Measurements from ENCODE around the gene BAK1. TPM values are rescaled to one million over a fixed set of nuclear protein-coding genes. Genes with fewer than 3 reads are reported as not detected.

BAK1 gene
- total RNA-seq, 1 donor from 2014 or later: 19.7 TPM

DNA sequence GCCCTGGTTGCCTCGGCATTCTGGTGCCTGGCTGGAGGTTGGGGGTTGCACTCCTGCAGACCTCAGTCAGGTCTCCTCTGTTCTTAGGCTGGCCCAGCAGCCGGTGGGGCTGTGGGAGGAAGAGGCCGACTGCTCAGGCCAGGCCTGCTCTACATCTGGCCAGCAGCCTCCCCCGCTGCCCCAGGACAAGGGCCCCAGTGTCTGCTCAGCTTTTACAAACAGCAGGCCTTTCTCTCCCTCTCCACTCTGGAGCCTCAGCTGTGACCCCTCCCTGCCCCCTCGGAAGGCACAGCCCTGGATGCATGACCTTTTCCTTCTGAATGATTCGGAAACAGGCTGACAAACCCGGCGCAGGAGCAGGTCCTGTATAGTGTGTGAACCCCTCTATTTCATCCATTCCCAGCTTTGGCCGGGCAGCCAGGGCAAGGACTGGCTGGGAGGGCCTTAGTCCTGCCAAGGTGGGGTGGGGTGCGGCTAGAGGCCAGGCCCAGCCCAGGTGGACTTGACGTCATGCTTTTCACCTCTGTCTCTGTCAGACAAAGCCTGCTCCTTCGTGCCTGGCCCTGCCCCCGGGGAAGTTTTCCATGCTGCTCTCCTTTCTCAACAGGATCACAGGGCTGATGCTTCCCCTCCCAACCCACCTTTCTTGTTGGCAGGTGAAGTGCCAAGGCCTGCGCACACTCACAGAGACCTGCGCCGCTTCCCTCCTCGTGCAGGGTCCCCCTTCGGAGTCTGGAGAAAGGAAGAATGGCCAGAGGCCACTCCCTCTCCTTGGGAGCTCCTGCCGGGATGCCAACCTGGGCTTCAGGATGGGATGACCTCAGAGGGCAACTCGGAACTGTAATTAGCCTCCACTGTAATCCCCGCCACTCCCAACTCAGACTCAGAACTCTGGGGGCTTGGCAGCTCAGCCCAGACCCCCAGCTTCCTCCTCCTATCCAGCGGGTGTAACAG lies 31.0 kb upstream of the BAK1 start:
- Histone ChIP-seq H3K27me3 (ENCODE audit: low read depth) (no peaks in the 10 kb centered on the region), H3K27ac (replicated peaks) (peak overlapping the region; percentile 91), H3K4me3 (no peak overlapping the region), H3K4me1 (peaks cover 45% of the 10 kb centered on the region), H3K36me3 (no peaks in the 10 kb centered on the region), H3K9me3 (replicated peaks) (no peaks in the 10 kb centered on the region)
- TF ChIP-seq, protein P1, sequence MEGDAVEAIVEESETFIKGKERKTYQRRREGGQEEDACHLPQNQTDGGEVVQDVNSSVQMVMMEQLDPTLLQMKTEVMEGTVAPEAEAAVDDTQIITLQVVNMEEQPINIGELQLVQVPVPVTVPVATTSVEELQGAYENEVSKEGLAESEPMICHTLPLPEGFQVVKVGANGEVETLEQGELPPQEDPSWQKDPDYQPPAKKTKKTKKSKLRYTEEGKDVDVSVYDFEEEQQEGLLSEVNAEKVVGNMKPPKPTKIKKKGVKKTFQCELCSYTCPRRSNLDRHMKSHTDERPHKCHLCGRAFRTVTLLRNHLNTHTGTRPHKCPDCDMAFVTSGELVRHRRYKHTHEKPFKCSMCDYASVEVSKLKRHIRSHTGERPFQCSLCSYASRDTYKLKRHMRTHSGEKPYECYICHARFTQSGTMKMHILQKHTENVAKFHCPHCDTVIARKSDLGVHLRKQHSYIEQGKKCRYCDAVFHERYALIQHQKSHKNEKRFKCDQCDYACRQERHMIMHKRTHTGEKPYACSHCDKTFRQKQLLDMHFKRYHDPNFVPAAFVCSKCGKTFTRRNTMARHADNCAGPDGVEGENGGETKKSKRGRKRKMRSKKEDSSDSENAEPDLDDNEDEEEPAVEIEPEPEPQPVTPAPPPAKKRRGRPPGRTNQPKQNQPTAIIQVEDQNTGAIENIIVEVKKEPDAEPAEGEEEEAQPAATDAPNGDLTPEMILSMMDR (IDR thresholded peaks at IDR 0.05; ENCODE audit: borderline replicate concordance): no peak
- DNase-seq: no peak
- intact Hi-C loops (cut with micrococcal nuclease): no loop called here

DNA sequence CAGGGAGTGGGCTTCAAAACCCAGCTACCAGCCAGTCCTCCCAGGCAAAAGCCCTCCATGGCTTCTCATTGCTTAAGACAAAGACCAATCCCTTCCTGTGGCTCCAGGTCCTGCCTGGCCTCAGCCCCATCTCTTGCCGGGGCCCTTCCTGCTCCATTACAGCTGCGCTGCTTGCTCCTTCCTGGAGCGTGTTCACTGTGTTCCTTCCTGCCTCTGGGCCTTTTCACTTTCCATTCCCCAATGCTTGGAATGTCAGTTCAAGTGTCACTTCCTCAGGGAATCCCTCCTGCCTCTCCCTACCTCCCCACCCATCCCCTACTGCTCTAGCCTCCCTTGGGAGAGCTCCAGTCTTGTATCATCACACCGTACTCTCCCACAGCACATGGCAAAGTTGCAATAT lies 30.0 kb upstream of the BAK1 start:
- Histone ChIP-seq H3K27me3 (ENCODE audit: low read depth) (no peaks in the 10 kb centered on the region), H3K9me3 (replicated peaks) (peaks cover 3% of the 10 kb centered on the region), H3K27ac (replicated peaks) (peak overlapping the region; percentile 91), H3K36me3 (no peaks in the 10 kb centered on the region), H3K4me3 (no peak overlapping the region), H3K4me1 (peaks cover 45% of the 10 kb centered on the region)
- peak; percentile 48 for DNase-seq
- intact Hi-C loops (cut with micrococcal nuclease): no loop called here
- TF ChIP-seq, protein P1 (IDR thresholded peaks at IDR 0.05; ENCODE audit: borderline replicate concordance): no peak

DNA sequence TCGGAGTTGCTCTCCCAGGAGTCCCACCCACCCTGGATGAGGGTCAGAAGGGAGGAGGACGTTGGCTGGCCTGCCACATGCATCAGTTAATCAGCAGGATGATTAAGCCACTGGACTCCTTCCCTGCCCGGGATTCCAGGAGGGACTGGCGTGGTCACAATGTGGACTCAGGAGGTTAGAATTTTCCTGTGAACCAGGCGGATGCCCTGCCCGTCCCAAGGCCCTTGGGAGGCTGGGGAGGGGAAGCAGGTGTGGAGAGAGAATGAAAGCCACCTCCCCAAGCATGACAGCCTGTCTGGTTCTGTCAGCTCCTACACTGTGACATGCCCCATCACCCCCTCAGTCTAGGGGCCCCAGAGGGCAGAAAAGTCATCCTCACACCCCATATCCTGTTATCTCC lies 29.5 kb upstream of the BAK1 start:
- H3K27me3 ChIP-seq (ENCODE audit: low read depth): no peaks in the 10 kb centered on the region
- no peak overlapping the region for H3K4me3 ChIP-seq
- TF ChIP-seq, protein P1 (IDR thresholded peaks at IDR 0.05; ENCODE audit: borderline replicate concordance): no peak
- H3K27ac ChIP-seq (replicated peaks): peak overlapping the region; percentile 91
- peaks cover 9% of the 10 kb centered on the region for H3K9me3 ChIP-seq (replicated peaks)
- H3K36me3 ChIP-seq: no peaks in the 10 kb centered on the region
- intact Hi-C loops (cut with micrococcal nuclease): no loop called here
- peak; percentile 63 for DNase-seq
- H3K4me1 ChIP-seq: peaks cover 45% of the 10 kb centered on the region

DNA sequence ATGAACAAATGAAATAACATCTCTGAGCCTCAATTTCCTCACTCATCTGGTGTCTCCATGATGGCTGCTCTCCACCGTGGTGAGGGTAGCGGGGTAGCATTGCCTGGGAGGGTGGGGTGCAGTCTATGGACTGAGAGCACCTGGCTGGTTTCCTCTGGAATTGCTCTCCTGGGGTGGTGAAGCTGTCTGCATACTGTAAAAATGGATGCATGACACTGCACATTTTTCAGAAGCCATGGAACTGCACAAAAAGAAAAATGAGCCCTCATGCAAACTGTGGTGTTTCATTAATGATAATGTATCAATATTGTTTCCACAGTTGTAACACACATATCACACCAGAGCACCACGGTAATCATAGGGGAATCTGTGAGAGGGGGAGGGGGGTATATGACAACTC lies 28.9 kb upstream of the BAK1 start:
- Histone ChIP-seq H3K27me3 (ENCODE audit: low read depth) (no peaks in the 10 kb centered on the region), H3K4me3 (no peak overlapping the region), H3K9me3 (replicated peaks) (peaks cover 14% of the 10 kb centered on the region), H3K4me1 (peaks cover 42% of the 10 kb centered on the region), H3K27ac (replicated peaks) (peak overlapping the region; percentile 91), H3K36me3 (no peaks in the 10 kb centered on the region)
- TF ChIP-seq, protein P1 (IDR thresholded peaks at IDR 0.05; ENCODE audit: borderline replicate concordance): no peak
- intact Hi-C loops (cut with micrococcal nuclease): no loop called here
- DNase-seq: no peak

DNA sequence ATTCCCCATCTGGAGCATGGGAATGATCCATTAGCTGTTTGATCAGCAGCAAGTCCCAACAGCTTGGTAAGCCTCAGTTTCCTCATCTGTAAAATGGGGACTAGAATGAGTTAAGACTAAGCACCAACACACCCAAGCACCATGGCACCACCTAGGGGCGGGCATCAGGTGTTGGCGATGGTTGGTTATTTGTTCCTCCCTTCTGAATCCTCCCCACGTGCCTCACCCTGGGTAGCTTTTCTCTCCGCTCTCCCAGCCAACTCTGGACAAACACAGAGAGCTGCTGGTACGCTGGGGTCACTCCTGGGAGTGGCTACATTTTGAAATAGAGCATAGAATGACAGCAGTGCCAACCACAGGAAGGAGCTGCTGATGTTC lies 27.7 kb upstream of the BAK1 start:
- Histone ChIP-seq H3K4me1 (peaks cover 40% of the 10 kb centered on the region), H3K9me3 (replicated peaks) (peaks cover 14% of the 10 kb centered on the region), H3K4me3 (no peak overlapping the region), H3K36me3 (no peaks in the 10 kb centered on the region), H3K27me3 (ENCODE audit: low read depth) (no peaks in the 10 kb centered on the region), H3K27ac (replicated peaks) (no peak overlapping the region)
- DNase-seq: no peak
- TF ChIP-seq, protein P1 (IDR thresholded peaks at IDR 0.05; ENCODE audit: borderline replicate concordance): peak; percentile 31
- intact Hi-C loops (cut with micrococcal nuclease): no loop called here

Measured in left ventricle myocardium inferior (tissue), 1 donor.